DND-41 (cell line): ENCODE data around the gene NUF2.
"Not testable (repeated sequence)": the region's sequence is repeated elsewhere in the genome, so short reads cannot be mapped to it uniquely, and the experiment has no call there.

Experiments used
- ATAC-seq: fragments of 200-7000 bp; cut with Tn5 transposase; 3 replicates; pipeline ENCODE4 v1.9.1; 2021; ENCODE audit warnings: low read depth; ENCODE audit not compliant: insufficient read depth
- DNase-seq: peaks from one replicate; pipeline ENCODE4 v3.0.0-alpha.2; 2020
- H2AFZ ChIP-seq: 2 replicates; pipeline ENCODE4 v1.6.0; 2012; ENCODE audit warnings: low read depth, low read length
- H3K27ac ChIP-seq: 2 replicates; pipeline ENCODE4 v1.5.1; 2012; ENCODE audit warnings: low read length, inconsistent platforms
- H3K27me3 ChIP-seq: fragments of 200-600 bp; sonication (generic); 2 replicates; pipeline ENCODE4 v1.6.0; 2012; ENCODE audit warnings: low read length, mild to moderate bottlenecking, inconsistent platforms; ENCODE audit not compliant: insufficient read depth, poor library complexity
- H3K36me3 ChIP-seq: 2 replicates; pipeline ENCODE4 v1.5.1; 2012; ENCODE audit warnings: low read length, inconsistent platforms; ENCODE audit not compliant: insufficient read depth
- H3K4me1 ChIP-seq: 2 replicates; pipeline ENCODE4 v1.5.1; 2012; ENCODE audit warnings: mild to moderate bottlenecking, low read length; ENCODE audit not compliant: insufficient read depth
- H3K4me2 ChIP-seq: 2 replicates; pipeline ENCODE4 v1.6.0; 2012; ENCODE audit warnings: mild to moderate bottlenecking, moderate library complexity, low read length, inconsistent platforms; ENCODE audit not compliant: insufficient read depth
- H3K4me3 ChIP-seq, 2 experiments: fragments of 200-600 bp in 1 of 2; shearing (Covaris generic) in 1 of 2; 2 replicates each; pipeline ENCODE4 v1.5.1; 2012 to 2016; ENCODE audit warnings: inconsistent platforms in 2 of 2, low read length in 2 of 2, mild to moderate bottlenecking in 2 of 2, low read depth in 1 of 2, moderate library complexity in 1 of 2
- H3K79me2 ChIP-seq: 2 replicates; pipeline ENCODE4 v1.6.0; 2012; ENCODE audit warnings: low read length, inconsistent platforms; ENCODE audit not compliant: insufficient read depth
- H3K9ac ChIP-seq: 2 replicates; pipeline ENCODE4 v1.6.0; 2012; ENCODE audit warnings: low read depth, mild to moderate bottlenecking, inconsistent platforms, low read length, moderate library complexity
- H3K9me3 ChIP-seq: 2 replicates; pipeline ENCODE4 v1.5.1; 2012; ENCODE audit warnings: low read length, moderate library complexity, mild to moderate bottlenecking, inconsistent platforms; ENCODE audit not compliant: insufficient read depth, severe bottlenecking
- H4K20me1 ChIP-seq: 2 replicates; pipeline ENCODE4 v1.6.0; 2012; ENCODE audit warnings: low read length; ENCODE audit not compliant: insufficient read depth
- CTCF ChIP-seq: IDR thresholded peaks from 2 replicates; pipeline ENCODE4 v1.5.1; 2012; ENCODE audit warnings: borderline replicate concordance, low read length, moderate library complexity, mild to moderate bottlenecking; ENCODE audit not compliant: poor library complexity, severe bottlenecking; ENCODE audit errors: extremely low read depth
- EZH2 ChIP-seq: IDR thresholded peaks from 3 replicates; pipeline ENCODE4 v1.6.1; 2012; ENCODE audit warnings: borderline replicate concordance, low read depth, mild to moderate bottlenecking, moderate library complexity, low read length, inconsistent platforms; ENCODE audit not compliant: severe bottlenecking

The NUF2 gene

GRCh38 chr1:163278602-163279001 is 43.2 kb upstream of the NUF2 start:
- no peaks in the 10 kb centered on the region for H3K79me2 ChIP-seq
- H4K20me1 ChIP-seq, result no peaks in the 10 kb centered on the region
- H3K9me3 ChIP-seq, result peaks cover 6% of the 10 kb centered on the region
- no peak overlapping the region for H2AFZ ChIP-seq
- H3K27me3 ChIP-seq, result no peaks in the 10 kb centered on the region
- H3K4me1 ChIP-seq, result no peaks in the 10 kb centered on the region
- TF ChIP-seq EZH2, result no peak
- TF ChIP-seq CTCF, result no peak
- ATAC-seq, result no peak
- H3K4me2 ChIP-seq, result no peak overlapping the region
- no peak overlapping the region for H3K9ac ChIP-seq
- no peak overlapping the region for H3K4me3 ChIP-seq
- H3K27ac ChIP-seq, result no peak overlapping the region
- H3K36me3 ChIP-seq, result no peaks in the 10 kb centered on the region
- no peak for DNase-seq

GRCh38 chr1:163284867-163285266 is 36.9 kb upstream of the NUF2 start:
- not testable (repeated sequence) for H3K79me2 ChIP-seq, DNase-seq, ATAC-seq

GRCh38 chr1:163290025-163290640 is 31.6 kb upstream of the NUF2 start:
- no peak for TF ChIP-seq EZH2
- no peak for TF ChIP-seq CTCF
- H2AFZ ChIP-seq, result no peak overlapping the region
- H3K27ac ChIP-seq, result no peak overlapping the region
- H3K4me1 ChIP-seq, result no peaks in the 10 kb centered on the region
- no peak overlapping the region for H3K9ac ChIP-seq
- DNase-seq (no peak), ATAC-seq (no peak)
- H3K27me3 ChIP-seq, result no peaks in the 10 kb centered on the region
- H4K20me1 ChIP-seq, result no peaks in the 10 kb centered on the region
- H3K9me3 ChIP-seq, result no peaks in the 10 kb centered on the region
- no peaks in the 10 kb centered on the region for H3K79me2 ChIP-seq
- no peak overlapping the region for H3K4me3 ChIP-seq
- no peak overlapping the region for H3K4me2 ChIP-seq
- peaks cover 4% of the 10 kb centered on the region; the same call in 1 of the 2 replicates for H3K36me3 ChIP-seq

More at GRCh38 chr1:163284867-163285266, 36.9 kb upstream of the NUF2 start:
- not testable (repeated sequence) for H3K4me1 ChIP-seq, H2AFZ ChIP-seq, H3K4me3 ChIP-seq, H3K36me3 ChIP-seq, H3K27me3 ChIP-seq, H3K4me2 ChIP-seq, H3K9ac ChIP-seq, H3K9me3 ChIP-seq, H4K20me1 ChIP-seq, H3K27ac ChIP-seq

GRCh38 chr1:163291461-163291860 is 30.3 kb upstream of the NUF2 start:
- H3K4me2 ChIP-seq, result no peak overlapping the region
- no peak overlapping the region for H2AFZ ChIP-seq
- H3K27me3 ChIP-seq, result no peaks in the 10 kb centered on the region
- no peaks in the 10 kb centered on the region for H4K20me1 ChIP-seq
- H3K27ac ChIP-seq, result no peak overlapping the region
- no peaks in the 10 kb centered on the region for H3K9me3 ChIP-seq
- no peak for ATAC-seq
- no peaks in the 10 kb centered on the region for H3K4me1 ChIP-seq
- H3K9ac ChIP-seq, result no peak overlapping the region
- H3K4me3 ChIP-seq, result no peak overlapping the region
- no peaks in the 10 kb centered on the region for H3K79me2 ChIP-seq
- H3K36me3 ChIP-seq, result peaks cover 4% of the 10 kb centered on the region; the same call in 1 of the 2 replicates
- TF ChIP-seq CTCF, result no peak
- TF ChIP-seq EZH2, result no peak
- no peak for DNase-seq

GRCh38 chr1:163292153-163292552 is 29.6 kb upstream of the NUF2 start:
- H3K9me3 ChIP-seq, H3K27me3 ChIP-seq, H3K79me2 ChIP-seq, H3K27ac ChIP-seq, ATAC-seq, H2AFZ ChIP-seq, H3K4me2 ChIP-seq, H3K9ac ChIP-seq, DNase-seq, H4K20me1 ChIP-seq, H3K36me3 ChIP-seq, H3K4me1 ChIP-seq, H3K4me3 ChIP-seq: not testable (repeated sequence)

- not testable (repeated sequence) for H3K9ac ChIP-seq, ATAC-seq, H3K79me2 ChIP-seq, H2AFZ ChIP-seq, DNase-seq, H3K36me3 ChIP-seq, H3K27ac ChIP-seq, H3K4me3 ChIP-seq, H4K20me1 ChIP-seq, H3K4me2 ChIP-seq, H3K4me1 ChIP-seq, H3K9me3 ChIP-seq, H3K27me3 ChIP-seq
Observed at GRCh38 chr1:163293497-163293896, 28.3 kb upstream of the NUF2 start.
